Measurements from ENCODE around the gene AQP2.

The AQP2 gene, protein sequence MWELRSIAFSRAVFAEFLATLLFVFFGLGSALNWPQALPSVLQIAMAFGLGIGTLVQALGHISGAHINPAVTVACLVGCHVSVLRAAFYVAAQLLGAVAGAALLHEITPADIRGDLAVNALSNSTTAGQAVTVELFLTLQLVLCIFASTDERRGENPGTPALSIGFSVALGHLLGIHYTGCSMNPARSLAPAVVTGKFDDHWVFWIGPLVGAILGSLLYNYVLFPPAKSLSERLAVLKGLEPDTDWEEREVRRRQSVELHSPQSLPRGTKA

GRCh38 chr12:49950273-49951251 is at the start of gene AQP2:
Gene AQP2 (plus strand): TSS chr12:49950737. CDS start chr12:49950831, 94 bp downstream.
- DNase-seq (ENCODE audit: low read depth, low spot score): no peak
- in situ Hi-C loops (cut with HindIII; ENCODE audit: low sequenced_read_pairs): no loop called here

GRCh38 chr12:49901026-49901425 is 49.5 kb upstream of the AQP2 start:
- in situ Hi-C loops (cut with HindIII; ENCODE audit: low sequenced_read_pairs): no loop called here
- TF ChIP-seq CTCF (IDR thresholded peaks at IDR 0.05; ENCODE audit: low read depth, low read length): no peak
- DNase-seq (ENCODE audit: low read depth, low spot score): no peak
- no peak overlapping the region for H3K4me3 ChIP-seq (ENCODE audit: low read depth, low read length)

More at GRCh38 chr12:49950273-49951251, at the start of gene AQP2:
- TF ChIP-seq CTCF (IDR thresholded peaks at IDR 0.05; ENCODE audit: low read depth, low read length): no peak
- H3K4me3 ChIP-seq (ENCODE audit: low read depth, low read length): no peak within 1 kb of the TSS

DNA sequence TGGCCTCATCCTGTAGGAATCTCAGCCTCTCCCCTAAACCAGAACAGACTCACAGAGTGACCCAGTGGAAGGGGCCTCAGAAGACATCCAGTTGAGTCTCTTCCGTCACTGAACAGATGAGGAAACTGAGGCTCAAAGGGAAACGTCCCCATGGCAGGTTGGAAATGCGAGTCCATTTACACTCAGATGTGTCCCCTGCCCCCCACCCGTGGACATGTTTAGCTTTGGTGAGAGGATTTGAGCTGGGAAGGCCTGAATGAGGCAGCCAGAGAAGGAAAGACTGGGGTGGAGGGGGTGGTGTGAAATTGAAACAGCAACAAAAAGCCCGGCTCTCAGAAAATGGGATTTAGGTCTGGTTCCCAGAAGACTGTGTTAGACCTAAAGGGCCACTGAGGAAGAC is 48.6 kb upstream of the AQP2 start:
- no peak for DNase-seq (ENCODE audit: low read depth, low spot score)
- no peak for TF ChIP-seq CTCF (IDR thresholded peaks at IDR 0.05; ENCODE audit: low read depth, low read length)
- H3K4me3 ChIP-seq (ENCODE audit: low read depth, low read length): no peak overlapping the region
- in situ Hi-C loops (cut with HindIII; ENCODE audit: low sequenced_read_pairs): no loop called here

- no peak overlapping the region for H3K4me3 ChIP-seq (ENCODE audit: low read depth, low read length)
- no peak for DNase-seq (ENCODE audit: low read depth, low spot score)
- TF ChIP-seq CTCF (IDR thresholded peaks at IDR 0.05; ENCODE audit: low read depth, low read length): no peak
- in situ Hi-C loops (cut with HindIII; ENCODE audit: low sequenced_read_pairs): no loop called here
Measured at GRCh38 chr12:49902399-49903350, 47.9 kb upstream of the AQP2 start.

GRCh38 chr12:49903351-49903699 is 47.2 kb upstream of the AQP2 start:
- in situ Hi-C loops (cut with HindIII; ENCODE audit: low sequenced_read_pairs): no loop called here
- no peak overlapping the region for H3K4me3 ChIP-seq (ENCODE audit: low read depth, low read length)
- no peak for TF ChIP-seq CTCF (IDR thresholded peaks at IDR 0.05; ENCODE audit: low read depth, low read length)
- no peak for DNase-seq (ENCODE audit: low read depth, low spot score)

Measured in astrocyte of the spinal cord (primary cell).